GM10266 (cell line): Measurements from ENCODE around the gene PRAME.

ENCODE experiments used
- DNase-seq: peaks from one replicate; pipeline ENCODE4 v3.0.0; 2012; ENCODE audit errors: extremely low spot score
- CTCF ChIP-seq: IDR thresholded peaks from 2 replicates; pipeline ENCODE4 v1.5.1; 2012; ENCODE audit warnings: mild to moderate bottlenecking, low read depth; ENCODE audit not compliant: control insufficient read depth, insufficient read depth; ENCODE audit errors: missing control alignments

Gene PRAME

GRCh38 chr22:22576989-22577427 is 17.9 kb upstream of the PRAME start:
- DNase-seq, result no peak
- TF ChIP-seq CTCF, result no peak

GRCh38 chr22:22576244-22576988 is 17.4 kb upstream of the PRAME start:
- peak; percentile 73 for TF ChIP-seq CTCF
- DNase-seq, result no peak

- no peak for DNase-seq
- no peak for TF ChIP-seq CTCF
Measured at GRCh38 chr22:22574361-22574760, 15.3 kb upstream of the PRAME start.

- no peak for TF ChIP-seq CTCF
- DNase-seq, result no peak
Measured at GRCh38 chr22:22573047-22573889, 14.2 kb upstream of the PRAME start.

GRCh38 chr22:22571862-22572261 is 12.8 kb upstream of the PRAME start:
- no peak for TF ChIP-seq CTCF
- no peak for DNase-seq

GRCh38 chr22:22571429-22571828 is 12.4 kb upstream of the PRAME start:
- TF ChIP-seq CTCF, result no peak

GRCh38 chr22:22569218-22569617 is 10.2 kb upstream of the PRAME start:
- DNase-seq, result no peak
- TF ChIP-seq CTCF, result no peak

More at GRCh38 chr22:22571429-22571828, 12.4 kb upstream of the PRAME start:
- no peak for DNase-seq
